Umbilical cord (tissue), 2 donors: ENCODE measurements around the gene IKZF2. TPM values are rescaled to one million over a fixed set of nuclear protein-coding genes. Genes with fewer than 3 reads are reported as not detected.

Experiments used
- DNase-seq: peaks from one replicate; pipeline ENCODE4 v3.0.0-alpha.2; 2015; ENCODE audit warnings: low spot score
- total RNA-seq: library from RNA; depleted of rRNA; stranded (reverse); fragments of >200 nt; gene quantifications from one replicate; pipeline ENCODE4 v1.2.3, GENCODE V29; 2014; ENCODE audit warnings: low replicate concordance; ENCODE audit not compliant: insufficient read depth

Gene IKZF2
- total RNA-seq, 1 donor from 2014 or later: 26.5 TPM

DNA sequence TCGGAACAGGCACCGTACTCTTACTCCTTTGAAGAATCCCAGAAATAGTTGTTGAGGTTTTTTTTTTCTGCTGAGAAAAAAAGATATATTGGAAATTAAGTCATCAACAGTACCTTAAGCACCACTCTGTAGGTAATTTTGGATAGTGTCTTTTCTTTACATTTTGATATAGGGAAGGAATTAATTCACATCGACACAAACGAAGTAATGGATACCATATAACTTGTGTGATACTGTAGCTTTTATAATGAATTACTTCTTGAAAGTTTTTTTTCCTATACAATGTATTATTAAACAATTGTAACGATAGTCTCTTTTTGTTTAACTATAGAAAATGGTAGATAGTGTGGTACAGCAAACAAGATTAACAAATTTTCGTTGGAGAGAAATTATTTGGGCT is 1.5 kb upstream of the IKZF2 start:
- no peak for DNase-seq

DNA sequence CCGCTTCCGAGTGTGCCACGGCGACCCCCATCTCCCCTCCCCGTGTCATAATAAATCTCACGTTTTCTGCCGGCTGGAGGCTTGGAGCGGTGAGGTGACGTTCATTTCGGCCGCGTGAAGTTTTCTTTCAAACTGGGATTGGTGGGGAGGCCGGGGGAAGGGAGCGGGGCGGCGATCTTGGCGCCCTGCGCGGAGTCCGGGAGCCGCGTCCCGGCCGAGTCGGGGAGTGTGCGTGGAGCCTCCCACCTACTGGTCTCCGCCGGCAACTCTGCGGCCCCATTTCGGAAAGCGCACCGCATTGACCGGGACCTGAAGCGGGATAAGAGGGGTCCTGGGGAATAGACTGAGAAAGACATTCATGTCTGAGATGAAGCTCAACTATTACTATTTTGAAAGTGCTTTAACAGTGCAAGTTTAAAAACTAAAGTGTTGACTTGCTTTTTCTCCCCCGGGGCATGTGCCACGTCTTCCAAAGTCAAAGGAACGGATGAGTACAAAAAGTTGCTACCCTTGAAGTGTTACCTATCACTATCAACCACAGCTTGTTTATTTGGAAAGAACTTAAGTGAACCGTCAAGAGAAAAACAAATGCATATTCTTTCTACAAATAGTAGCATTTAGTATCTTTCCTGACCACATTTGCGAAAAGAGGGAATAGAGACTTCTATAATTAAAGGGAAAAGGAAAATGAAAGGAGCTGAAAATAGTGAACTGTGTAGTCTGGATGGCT is 818 bp upstream of the IKZF2 start:
- DNase-seq: peak; percentile 74

DNA sequence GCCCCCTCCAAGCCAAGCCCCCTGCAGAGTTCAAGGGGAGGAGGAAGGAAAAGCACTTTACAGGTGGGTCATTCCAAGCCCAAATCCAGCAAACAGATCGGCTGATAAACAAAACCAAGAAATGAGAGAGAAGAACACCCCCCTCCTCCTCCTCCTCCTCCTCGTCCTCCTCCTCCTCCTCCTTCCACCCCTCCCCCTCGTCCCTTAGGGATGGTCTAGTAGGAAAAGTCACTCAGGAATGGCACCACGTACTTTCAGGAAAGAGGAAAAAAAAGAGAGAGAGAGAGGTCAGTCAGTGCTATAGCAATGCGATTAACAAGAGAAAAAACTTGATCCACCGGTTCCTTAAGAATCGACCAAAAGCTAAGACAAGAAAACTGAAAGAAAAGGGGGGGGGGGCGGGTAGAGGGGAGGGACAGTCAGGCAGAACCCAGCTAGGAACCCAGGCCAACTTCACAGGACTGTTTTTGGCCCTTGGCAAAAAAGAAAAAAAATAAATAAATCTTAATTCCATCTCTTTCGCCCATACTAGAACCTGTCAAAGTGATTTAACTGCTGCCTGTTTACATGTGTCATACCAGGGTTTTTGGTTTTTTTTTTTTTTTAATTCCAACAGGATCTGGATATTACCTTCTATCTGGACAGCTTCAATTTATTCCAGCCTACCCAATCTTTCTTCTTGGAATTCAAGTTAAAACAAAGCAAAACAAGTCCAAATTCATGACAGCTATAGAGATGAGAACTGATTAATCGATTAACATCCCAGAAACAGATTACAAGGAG is 906 bp downstream of the IKZF2 start:
- peak; percentile 52 for DNase-seq

DNA sequence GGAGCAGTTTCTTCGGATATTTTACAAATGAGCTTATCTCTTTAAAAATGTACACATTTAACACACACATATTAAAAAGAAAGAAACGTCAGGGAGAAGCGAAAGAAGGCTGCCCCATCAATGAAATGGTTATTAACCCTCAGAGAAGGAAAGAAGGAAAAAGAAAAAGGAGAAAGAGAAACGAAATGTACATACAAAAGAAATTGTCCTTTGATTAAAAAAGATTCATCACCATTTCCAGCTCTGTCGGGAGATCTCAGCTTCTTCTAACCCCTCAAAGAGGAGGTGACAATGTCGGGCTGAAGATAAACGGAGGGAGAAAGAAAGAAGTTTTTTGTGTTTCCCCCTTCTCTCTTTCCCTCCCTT is 1.5 kb downstream of the IKZF2 start:
- no peak for DNase-seq

DNA sequence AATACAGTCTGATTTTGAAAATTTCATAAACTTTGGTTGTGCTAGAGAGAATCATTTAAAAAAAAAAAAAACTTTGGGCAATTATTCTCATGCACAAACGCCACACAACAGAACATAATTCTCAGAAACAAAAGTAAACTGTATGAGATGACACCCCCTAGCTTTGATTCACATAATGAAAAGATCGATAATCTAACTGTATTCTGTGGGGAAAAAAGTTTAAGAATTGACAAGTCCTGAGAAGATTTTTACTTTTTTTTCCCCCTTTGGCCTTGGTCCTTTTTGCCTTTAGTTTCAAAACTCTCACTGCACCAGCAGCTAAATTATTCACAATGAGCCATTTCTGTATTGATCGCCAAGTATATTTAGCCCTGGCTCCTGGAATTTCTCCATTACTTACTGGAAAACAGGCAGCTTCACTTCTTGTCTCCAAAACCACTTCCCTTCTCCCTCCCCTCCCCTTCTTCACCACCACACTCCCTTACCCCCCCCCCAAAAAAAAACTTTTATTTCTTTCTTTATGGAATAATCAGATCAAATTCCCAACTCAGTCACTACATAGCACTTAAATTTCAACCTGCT is 2.0 kb downstream of the IKZF2 start:
- DNase-seq: no peak

DNA sequence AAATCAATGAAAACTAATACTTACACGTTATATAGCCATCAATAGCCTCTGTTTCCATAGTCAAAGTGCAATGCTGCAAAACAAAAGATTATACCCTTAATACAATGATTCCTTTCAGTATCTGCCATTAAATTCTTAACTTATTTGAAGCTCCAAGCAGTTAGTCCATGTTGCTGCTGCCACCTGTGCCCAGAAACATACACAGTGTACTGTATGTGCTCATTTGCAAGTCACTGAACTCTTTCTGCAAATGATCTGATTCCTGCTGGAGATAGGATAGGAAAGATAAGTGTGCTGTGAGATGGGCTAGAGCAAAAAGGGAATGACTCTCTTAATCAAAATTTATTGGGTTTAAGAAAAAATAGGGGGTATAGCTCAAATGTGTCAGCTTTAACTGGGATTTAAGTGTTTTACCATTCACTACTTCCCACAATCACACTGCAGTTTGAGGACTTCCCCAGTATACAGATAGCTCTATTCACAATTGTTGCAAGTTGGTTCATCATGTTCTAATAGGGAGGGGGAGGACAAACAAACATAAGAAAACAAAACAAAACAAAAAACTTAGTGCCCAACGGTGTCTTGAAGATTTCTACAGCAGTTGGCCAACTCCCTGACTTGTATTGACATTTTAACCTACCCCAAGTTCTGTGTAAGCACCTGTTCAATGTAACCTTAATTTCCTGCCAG is 2.7 kb downstream of the IKZF2 start:
- DNase-seq: no peak

DNA sequence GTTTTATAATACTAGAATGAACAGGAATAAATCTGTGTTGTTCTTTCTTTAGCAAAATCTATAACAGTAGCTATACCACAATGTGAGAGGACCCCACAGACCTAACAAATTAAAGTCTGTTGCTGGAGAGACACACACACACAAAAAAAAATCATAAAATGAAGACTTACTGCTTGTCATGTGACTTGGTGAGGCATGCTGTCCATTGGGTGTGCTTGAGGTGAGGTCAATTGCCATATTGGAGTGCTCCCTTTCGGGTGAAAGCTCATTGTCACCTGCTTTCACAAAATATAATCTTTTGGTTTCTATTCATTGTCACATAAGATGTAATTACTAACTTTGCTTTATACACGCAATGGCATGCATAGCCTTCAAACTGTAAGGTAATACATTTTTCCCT is 3.9 kb downstream of the IKZF2 start:
- DNase-seq: no peak

DNA sequence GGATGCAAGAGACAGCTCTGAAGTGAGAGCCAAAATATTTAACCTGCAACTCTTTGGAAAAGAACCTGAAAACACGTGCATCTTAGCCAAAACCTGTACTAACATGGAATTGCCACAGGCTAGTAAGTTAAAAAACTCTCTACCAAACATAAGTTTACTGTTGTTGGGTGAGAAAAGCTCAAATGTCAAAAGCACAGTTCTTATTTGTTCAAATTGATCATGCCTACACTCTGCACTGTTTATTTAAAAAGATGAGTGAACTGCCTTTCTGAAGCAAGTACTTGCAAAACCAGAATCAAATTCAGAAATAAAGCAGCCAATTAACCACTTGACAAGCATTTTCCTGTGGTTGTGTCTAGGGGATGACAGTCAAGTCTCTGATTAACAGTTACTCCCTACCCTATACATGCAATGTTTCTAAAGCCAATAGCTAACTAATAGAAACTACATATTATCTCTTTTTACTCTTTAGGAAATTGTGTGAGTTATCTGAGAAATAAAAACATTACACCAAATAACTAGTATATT is 5.6 kb downstream of the IKZF2 start:
- no peak for DNase-seq

DNA sequence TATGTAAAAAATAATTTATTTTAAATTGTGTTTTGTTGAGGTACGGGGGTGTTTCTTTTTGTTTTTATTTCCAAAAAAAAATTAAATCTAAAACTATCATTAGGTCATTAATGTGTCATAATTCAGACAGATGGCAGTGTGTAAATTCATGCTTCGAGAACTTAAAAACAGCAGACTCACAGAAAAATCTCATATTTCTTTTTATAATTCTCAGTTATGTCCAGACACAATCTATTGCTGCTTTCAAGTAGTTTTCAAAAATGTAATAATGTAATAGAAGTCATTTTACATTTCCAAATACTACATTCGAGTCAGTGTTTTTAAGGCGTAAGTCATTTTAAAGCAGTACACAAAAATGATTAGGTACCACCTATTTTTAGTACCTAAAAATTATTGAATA is 14.3 kb downstream of the IKZF2 start:
- no peak for DNase-seq

DNA sequence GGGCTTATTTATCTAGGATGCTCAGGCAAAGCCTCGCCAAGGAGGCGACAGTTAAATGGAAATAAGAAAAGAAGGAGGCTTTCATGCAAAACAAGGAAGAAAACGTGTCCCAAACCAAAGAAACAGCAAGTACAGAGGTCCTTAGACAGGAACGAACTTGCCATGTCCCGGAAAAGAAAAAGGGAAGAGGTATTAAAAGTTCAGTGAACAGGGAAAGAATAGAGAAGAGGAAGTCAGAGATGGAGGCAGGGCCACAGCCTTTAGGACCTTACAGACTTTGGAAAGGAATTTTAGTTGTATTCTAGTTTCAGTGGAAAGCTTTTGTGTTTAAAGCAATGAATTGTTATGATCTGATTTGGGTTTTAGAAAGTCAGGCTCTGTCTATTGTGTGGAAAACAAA is 22.1 kb downstream of the IKZF2 start:
- peak; percentile 30 for DNase-seq

DNA sequence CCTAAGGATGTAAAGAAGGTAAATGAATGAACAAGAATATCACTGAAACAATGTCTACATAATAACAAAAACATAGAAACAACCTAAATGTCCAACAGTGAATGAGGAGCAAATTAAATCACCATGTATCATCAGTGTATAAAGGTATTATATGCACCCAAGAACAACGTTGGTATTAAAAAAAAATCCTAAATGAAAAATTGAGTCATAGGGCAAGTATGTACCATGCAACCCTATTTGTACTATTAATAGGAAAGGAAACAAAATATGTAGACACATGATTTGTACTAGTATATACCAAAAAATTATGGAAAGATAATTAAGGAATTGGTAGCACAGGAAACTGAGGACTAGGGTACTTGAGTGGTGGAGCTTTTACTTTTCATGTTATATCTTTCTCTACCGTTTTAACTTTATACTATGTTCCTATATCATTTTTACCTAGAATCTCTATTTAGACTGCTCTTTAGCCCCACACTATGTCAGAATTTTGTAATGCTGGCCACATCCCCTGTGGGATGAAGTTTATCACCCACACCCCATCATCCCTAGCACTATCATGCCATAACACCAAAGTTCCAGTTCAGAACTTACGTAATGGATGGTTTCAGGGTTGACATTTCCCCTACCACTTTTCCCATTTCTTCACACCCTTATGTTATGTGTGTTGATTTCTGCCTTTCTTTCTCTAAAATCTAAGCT is 25.6 kb downstream of the IKZF2 start:
- no peak for DNase-seq

DNA sequence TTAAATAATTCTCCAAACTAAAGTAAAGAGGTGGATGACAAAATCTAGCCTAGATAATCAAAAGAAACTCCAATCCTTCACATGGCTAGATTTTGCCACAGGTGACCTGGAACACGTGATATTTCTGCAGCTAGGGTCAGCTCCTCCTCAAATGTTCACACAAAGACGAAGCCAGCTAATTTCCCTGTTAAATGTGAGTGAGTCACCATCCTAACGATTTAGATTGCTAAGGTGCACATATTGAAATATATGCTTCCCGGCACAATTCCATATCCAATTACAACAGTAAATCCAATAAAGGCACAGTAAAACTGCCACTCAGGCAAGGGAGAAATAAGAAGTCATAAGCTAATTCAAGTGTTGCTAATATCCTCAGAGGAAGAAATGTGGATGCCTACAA is 28.7 kb downstream of the IKZF2 start:
- no peak for DNase-seq

DNA sequence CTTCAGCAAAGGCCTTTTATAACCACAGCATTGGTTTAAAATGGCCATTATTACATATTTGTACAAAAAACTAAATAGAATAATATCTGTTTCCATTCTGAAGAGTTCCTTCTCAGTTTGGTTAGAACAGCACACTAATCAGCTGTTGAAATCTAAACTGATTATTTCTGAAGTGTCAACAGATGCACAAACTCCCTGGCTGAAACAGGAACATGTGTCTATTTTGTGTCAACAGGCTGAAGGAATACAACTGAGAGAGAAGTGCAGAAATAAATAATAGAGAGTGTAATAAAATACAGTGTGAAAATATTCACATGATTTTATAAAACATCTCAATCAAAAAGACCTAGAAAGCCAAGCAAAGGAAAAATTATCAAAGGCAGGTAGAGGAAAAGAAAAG is 29.7 kb downstream of the IKZF2 start:
- DNase-seq: no peak

DNA sequence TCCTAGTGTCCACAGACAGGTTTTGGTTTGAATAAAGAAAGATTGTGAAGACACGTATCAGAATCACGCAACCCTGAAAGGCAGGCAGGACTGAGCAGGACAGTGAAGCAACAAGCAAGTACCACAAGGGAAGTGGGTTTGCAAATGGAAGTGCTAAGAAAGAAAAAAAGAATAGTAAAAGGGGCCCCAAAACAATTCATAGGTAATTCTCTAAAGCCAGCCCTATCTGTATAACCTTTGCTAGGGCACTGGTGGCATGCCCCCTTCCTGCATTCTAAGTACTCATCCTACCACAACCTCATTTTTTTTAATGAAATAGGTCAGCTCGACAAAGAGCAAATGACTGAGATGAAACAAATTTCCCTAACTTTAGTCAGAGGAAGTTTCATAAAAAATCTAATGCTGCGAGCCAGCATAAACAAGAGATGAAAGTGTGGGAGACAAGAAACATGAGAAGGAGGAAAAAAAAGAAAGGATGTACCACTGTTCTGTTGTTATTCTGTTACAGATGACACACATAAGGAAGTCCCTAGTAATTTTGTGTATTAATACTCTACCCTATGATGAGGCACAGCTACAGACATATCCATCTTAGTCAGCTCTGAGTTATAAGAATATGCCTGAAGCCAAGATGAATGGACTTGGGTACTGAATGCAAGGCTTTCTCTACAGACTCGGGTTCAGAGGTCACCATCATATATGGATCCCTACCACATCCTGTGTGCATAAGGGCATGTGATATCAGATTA is 32.2 kb downstream of the IKZF2 start:
- DNase-seq: no peak

DNA sequence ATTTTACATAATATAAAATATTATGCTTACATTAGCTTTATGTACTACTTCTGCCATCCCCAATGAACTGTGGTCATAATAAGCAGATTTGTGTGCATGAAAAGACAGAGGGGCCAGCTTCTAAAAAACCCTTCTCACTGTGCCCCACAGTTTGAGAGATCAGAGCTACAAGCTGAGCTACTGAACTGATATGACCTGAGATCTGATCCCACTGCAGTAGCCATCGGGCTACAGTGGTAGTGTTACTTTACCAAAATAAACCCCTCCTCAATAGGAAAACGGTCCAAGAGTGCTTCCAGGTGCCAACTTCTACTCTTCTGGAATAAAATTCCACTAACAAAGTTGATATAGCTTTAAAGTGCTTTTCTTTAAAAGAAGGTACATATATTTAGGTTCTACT is 43.1 kb downstream of the IKZF2 start:
- DNase-seq: no peak

DNA sequence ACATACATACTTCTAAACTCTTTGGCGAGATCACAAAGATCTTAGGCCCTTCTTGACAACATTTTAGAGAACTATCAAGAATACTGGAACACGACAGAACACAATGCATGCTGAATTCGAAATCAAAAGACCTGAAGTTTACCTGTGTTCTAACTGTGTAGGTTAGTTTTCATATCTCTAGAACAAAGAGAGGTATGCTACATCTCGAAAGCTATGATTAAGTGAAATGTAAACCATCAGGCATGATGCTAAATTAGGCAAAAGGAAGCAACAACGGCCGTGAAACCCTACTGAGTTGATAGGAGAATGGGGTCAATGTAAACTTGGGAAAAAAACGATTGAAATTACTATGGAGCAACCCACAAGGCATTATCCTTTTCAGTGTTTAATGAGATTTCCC is 43.7 kb downstream of the IKZF2 start:
- no peak for DNase-seq

DNA sequence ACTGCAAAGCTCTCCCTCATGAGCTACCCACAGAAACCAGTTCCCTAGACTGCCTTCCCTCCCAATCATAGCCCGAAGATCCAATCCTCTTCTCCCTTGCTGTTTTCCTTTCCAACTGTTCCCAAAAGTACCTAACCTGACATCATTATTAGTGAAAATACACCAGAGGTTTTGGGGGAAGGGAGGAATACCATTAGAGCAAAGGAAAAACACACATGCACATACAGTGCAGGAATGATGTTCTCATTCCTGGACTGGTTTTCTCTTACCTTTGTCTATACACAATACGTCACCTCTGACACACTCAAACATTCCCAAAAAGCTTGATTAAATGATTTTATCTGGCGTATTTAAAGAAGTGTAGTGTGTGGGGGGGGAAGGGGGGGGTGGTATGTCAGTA is 46.2 kb downstream of the IKZF2 start:
- DNase-seq: no peak

DNA sequence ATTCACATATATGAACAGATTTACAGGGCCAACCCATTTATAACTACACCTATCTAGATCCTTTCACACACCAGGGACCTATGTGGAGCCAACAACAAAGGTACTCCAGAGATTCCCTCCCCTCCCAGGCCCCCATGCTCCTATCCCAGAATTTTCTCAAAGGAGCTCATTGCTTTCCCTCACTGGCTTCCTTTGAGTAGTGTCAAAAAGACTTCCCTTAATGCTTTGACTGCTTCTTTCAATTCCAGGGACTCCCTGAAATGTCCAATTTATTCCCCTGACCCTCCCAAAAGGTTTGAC is 46.6 kb downstream of the IKZF2 start:
- DNase-seq: no peak

DNA sequence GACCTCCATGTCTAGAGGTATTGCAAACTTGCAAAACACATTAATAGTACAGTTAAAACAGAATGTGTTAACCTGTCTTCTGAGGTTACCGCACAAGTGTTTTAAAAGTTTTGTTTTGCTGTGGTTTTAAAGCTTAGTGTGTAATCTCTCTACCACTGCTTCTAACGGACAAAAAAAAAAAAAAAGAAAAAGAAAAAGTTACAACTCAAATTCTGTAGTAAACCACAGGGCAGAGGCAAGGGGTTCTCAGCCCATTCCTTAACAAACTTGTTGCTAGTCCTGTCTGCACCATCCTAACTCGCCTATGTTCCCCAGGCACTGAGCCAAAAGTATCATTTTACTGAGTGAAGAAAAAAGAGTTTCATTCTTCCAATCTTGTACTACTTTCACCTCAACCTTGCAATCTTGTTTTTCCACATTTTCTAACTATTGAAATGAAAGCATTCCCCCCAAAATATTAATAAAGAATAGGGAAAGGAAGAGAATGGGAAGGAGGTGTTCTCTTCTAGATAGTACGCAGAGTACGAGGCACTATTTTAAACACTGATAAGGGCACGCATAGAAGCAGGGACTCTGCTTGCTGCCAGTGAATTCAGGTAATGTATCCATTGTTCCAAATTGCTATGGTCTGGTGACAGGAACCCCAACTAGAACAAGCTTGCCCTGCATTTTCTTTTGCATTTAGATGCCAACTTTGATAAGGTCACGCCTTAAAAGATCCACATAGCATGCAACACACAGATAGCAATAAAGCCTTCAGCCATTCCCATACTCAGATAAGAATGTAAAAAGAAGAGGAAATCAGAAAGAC is 47.1 kb downstream of the IKZF2 start:
- peak; percentile 68 for DNase-seq
